Neural crest cell (in vitro differentiated cells): Measurements from ENCODE around the gene GXYLT2. TPM values are rescaled to one million over a fixed set of nuclear protein-coding genes. Genes with fewer than 3 reads are reported as not detected.

Source experiments
- DNase-seq: peaks from one replicate; pipeline ENCODE4 v3.0.0; 2021; ENCODE audit warnings: low read depth, mixed read lengths, low spot score
- H3K27ac Mint-ChIP-seq: one replicate; pipeline ENCODE4 v1.8.0; 2021; ENCODE audit warnings: mild to moderate bottlenecking, mixed read lengths; ENCODE audit not compliant: unreplicated experiment
- H3K27me3 Mint-ChIP-seq: 2 replicates; pipeline ENCODE4 v1.8.0; 2021; ENCODE audit warnings: low read depth, mild to moderate bottlenecking, mixed read lengths
- H3K36me3 Mint-ChIP-seq: 2 replicates; pipeline ENCODE4 v1.8.0; 2021; ENCODE audit warnings: low read depth, mild to moderate bottlenecking, mixed read lengths
- H3K4me1 Mint-ChIP-seq: 2 replicates; pipeline ENCODE4 v1.8.0; 2021; ENCODE audit warnings: mixed read lengths
- H3K4me3 Mint-ChIP-seq: one replicate; pipeline ENCODE4 v1.8.0; 2021; ENCODE audit warnings: mild to moderate bottlenecking, mixed read lengths
- H3K9me3 Mint-ChIP-seq: 2 replicates; pipeline ENCODE4 v1.8.0; 2021; ENCODE audit warnings: mixed read lengths
- CTCF ChIP-seq: fragments of 200-600 bp; sonication (generic); conservative IDR thresholded peaks from 2 replicates; pipeline ENCODE4 v1.5.0; 2021; ENCODE audit warnings: antibody characterized with exemption, mild to moderate bottlenecking
- total RNA-seq: library from RNA; stranded (reverse); gene quantifications from 2 replicates; pipeline ENCODE4 v1.2.1, GENCODE V29; 2021

GXYLT2 gene
- total RNA-seq, 1 donor from 2014 or later: 1.2 TPM

GRCh38 chr3:72847751-72848702, 39.8 kb upstream of the GXYLT2 start, which contains the start of gene SHQ1:
Gene SHQ1, minus strand, starts transcription at chr3:72848445. Its CDS starts 105 bp downstream, at chr3:72848340.
- H3K27me3 Mint-ChIP-seq: peaks cover 55% of the 10 kb centered on the region
- no peak for TF ChIP-seq CTCF
- no peaks in the 10 kb centered on the region for H3K36me3 Mint-ChIP-seq
- no peak within 1 kb of the TSS for H3K27ac Mint-ChIP-seq
- peak within 1 kb of the TSS; percentile 88 for H3K4me3 Mint-ChIP-seq
- peaks cover 35% of the 10 kb centered on the region for H3K4me1 Mint-ChIP-seq
- H3K9me3 Mint-ChIP-seq: no peaks in the 10 kb centered on the region
- DNase-seq: peak; percentile 85

GRCh38 chr3:72848703-72849081, 39.2 kb upstream of the GXYLT2 start:
- Mint-ChIP-seq H3K4me1 (peaks cover 35% of the 10 kb centered on the region), H3K27me3 (peaks cover 57% of the 10 kb centered on the region), H3K36me3 (no peaks in the 10 kb centered on the region), H3K9me3 (no peaks in the 10 kb centered on the region), H3K4me3 (peak overlapping the region; percentile 88), H3K27ac (no peak overlapping the region)
- DNase-seq: no peak
- TF ChIP-seq CTCF: no peak

- Mint-ChIP-seq H3K27me3 (peaks cover 72% of the 10 kb centered on the region), H3K36me3 (no peaks in the 10 kb centered on the region), H3K4me1 (no peaks in the 10 kb centered on the region), H3K9me3 (no peaks in the 10 kb centered on the region), H3K4me3 (no peak overlapping the region), H3K27ac (no peak overlapping the region)
- no peak for TF ChIP-seq CTCF
- no peak for DNase-seq
These were observed 32.8 kb upstream of the GXYLT2 start for GRCh38 chr3:72855001-72855400.

- Mint-ChIP-seq H3K4me3 (no peak overlapping the region), H3K27ac (no peak overlapping the region), H3K9me3 (no peaks in the 10 kb centered on the region), H3K36me3 (no peaks in the 10 kb centered on the region), H3K27me3 (peaks cover 79% of the 10 kb centered on the region), H3K4me1 (no peaks in the 10 kb centered on the region)
- no peak for TF ChIP-seq CTCF
- no peak for DNase-seq
These were observed 27.8 kb upstream of the GXYLT2 start for GRCh38 chr3:72860053-72860452.

GRCh38 chr3:72860846-72861245, 27.0 kb upstream of the GXYLT2 start:
- Mint-ChIP-seq H3K4me1 (no peaks in the 10 kb centered on the region), H3K9me3 (no peaks in the 10 kb centered on the region), H3K36me3 (no peaks in the 10 kb centered on the region), H3K27me3 (peaks cover 81% of the 10 kb centered on the region), H3K27ac (no peak overlapping the region), H3K4me3 (no peak overlapping the region)
- DNase-seq: no peak
- no peak for TF ChIP-seq CTCF
